ENCODE results near the gene NFKBIA. TPM values are rescaled to one million over a fixed set of nuclear protein-coding genes. Genes with fewer than 3 reads are reported as not detected.

Gene NFKBIA
- total RNA-seq, 1 donor from 2014 or later: 41.0 TPM

- Mint-ChIP-seq H3K9me3 (ENCODE audit: low read depth) (no peaks in the 10 kb centered on the region), H3K27me3 (ENCODE audit: low read depth) (no peaks in the 10 kb centered on the region), H3K4me3 (ENCODE audit: unreplicated experiment) (no peak overlapping the region), H3K4me1 (ENCODE audit: low read depth) (peaks cover 17% of the 10 kb centered on the region), H3K27ac (ENCODE audit: unreplicated experiment) (no peak overlapping the region), H3K36me3 (ENCODE audit: low read depth) (peaks cover 3% of the 10 kb centered on the region)
- no peak for TF ChIP-seq CTCF (IDR thresholded peaks at IDR 0.05)
- DNase-seq (ENCODE audit: low spot score): no peak
These were observed 9.3 kb downstream of the NFKBIA start for GRCh38 chr14:35395283-35395682.

DNA sequence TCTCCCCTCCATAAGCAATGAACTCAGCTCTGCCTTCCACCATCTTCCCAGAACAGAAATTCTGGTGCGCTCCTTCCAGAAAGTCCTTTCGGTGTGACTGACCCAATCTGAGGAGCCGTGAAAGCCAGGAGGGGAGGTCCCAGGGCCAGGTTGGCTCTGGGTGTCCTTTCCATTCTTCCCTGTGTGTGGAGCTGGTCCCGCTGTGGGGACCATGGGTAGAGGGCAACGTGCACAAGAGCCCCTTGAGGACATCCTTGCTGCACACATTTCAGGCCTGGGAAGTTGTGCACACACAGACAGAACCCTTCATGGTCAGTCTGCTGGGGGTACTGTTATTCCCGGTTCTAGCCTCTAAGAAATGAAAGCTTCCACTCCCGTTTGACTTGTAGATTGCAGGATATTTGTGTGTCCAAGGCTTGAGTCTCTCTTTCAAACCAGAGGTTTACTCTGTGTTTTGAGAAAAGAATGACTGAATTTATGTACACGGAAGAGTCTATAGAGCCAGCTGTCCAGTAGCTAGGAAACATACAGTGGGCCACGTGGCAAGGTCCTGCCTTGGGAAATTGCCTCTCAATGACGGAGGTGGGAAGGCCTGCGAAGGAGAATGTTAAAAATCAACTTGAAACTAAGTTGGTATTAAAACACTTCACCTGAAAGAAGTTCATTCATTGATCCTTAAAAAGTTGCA, 10.1 kb downstream of the NFKBIA start:
- H3K9me3 Mint-ChIP-seq (ENCODE audit: low read depth): no peaks in the 10 kb centered on the region
- TF ChIP-seq CTCF (IDR thresholded peaks at IDR 0.05): no peak
- peaks cover 17% of the 10 kb centered on the region for H3K4me1 Mint-ChIP-seq (ENCODE audit: low read depth)
- H3K4me3 Mint-ChIP-seq (ENCODE audit: unreplicated experiment): no peak overlapping the region
- no peak for DNase-seq (ENCODE audit: low spot score)
- peaks cover 3% of the 10 kb centered on the region for H3K36me3 Mint-ChIP-seq (ENCODE audit: low read depth)
- no peaks in the 10 kb centered on the region for H3K27me3 Mint-ChIP-seq (ENCODE audit: low read depth)
- H3K27ac Mint-ChIP-seq (ENCODE audit: unreplicated experiment): no peak overlapping the region

DNA sequence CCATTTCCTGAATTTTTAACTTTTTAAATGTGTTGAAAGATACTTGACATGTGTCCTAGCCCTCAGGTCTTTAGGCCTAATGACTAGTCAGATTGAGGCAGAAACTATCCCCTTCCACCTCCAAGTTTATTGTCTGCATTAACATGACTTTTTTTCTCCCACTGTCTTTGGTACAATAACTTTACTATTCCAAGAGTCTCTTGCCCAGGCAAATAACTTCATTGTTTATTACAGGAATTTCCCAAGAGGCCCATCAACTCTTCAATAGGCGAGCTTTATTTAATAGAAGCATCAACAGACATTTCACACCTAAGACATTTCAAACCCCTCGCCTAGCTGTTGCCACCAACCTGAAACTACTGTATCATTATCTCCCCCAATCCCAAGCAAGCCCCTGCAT, 10.7 kb downstream of the NFKBIA start:
- no peaks in the 10 kb centered on the region for H3K36me3 Mint-ChIP-seq (ENCODE audit: low read depth)
- no peak overlapping the region for H3K4me3 Mint-ChIP-seq (ENCODE audit: unreplicated experiment)
- no peak overlapping the region for H3K27ac Mint-ChIP-seq (ENCODE audit: unreplicated experiment)
- no peaks in the 10 kb centered on the region for H3K27me3 Mint-ChIP-seq (ENCODE audit: low read depth)
- H3K9me3 Mint-ChIP-seq (ENCODE audit: low read depth): no peaks in the 10 kb centered on the region
- TF ChIP-seq CTCF (IDR thresholded peaks at IDR 0.05): no peak
- DNase-seq (ENCODE audit: low spot score): no peak
- peaks cover 10% of the 10 kb centered on the region for H3K4me1 Mint-ChIP-seq (ENCODE audit: low read depth)

DNA sequence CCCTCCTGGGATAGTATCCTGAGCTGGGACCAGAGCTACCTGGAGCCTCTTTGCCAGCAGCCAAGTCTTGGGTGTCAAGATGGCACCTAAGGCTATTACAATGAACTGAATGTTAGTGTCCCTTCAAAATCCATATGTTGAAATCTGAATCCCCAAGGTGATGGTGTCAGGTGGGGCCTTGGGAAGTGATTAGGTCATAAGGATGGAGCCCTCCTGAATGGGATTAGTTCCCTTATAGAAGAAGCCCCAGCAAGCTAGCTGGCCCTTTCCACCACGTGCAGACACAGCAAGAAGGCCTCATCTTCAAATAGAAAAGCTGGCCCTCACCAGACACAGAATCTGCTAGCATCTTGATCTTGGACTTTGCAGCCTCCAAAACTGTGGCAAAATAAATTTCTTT, 12.4 kb downstream of the NFKBIA start:
- DNase-seq (ENCODE audit: low spot score): no peak
- H3K4me1 Mint-ChIP-seq (ENCODE audit: low read depth): peaks cover 11% of the 10 kb centered on the region
- TF ChIP-seq CTCF (IDR thresholded peaks at IDR 0.05): no peak
- H3K27ac Mint-ChIP-seq (ENCODE audit: unreplicated experiment): no peak overlapping the region
- no peaks in the 10 kb centered on the region for H3K27me3 Mint-ChIP-seq (ENCODE audit: low read depth)
- no peaks in the 10 kb centered on the region for H3K36me3 Mint-ChIP-seq (ENCODE audit: low read depth)
- H3K4me3 Mint-ChIP-seq (ENCODE audit: unreplicated experiment): no peak overlapping the region
- H3K9me3 Mint-ChIP-seq (ENCODE audit: low read depth): no peaks in the 10 kb centered on the region

GRCh38 chr14:35391388-35391710, 13.2 kb downstream of the NFKBIA start:
- TF ChIP-seq CTCF (IDR thresholded peaks at IDR 0.05): no peak
- Mint-ChIP-seq H3K4me3 (ENCODE audit: unreplicated experiment) (no peak overlapping the region), H3K4me1 (ENCODE audit: low read depth) (peaks cover 18% of the 10 kb centered on the region), H3K9me3 (ENCODE audit: low read depth) (no peaks in the 10 kb centered on the region), H3K27ac (ENCODE audit: unreplicated experiment) (no peak overlapping the region), H3K27me3 (ENCODE audit: low read depth) (no peaks in the 10 kb centered on the region), H3K36me3 (ENCODE audit: low read depth) (no peaks in the 10 kb centered on the region)
- DNase-seq (ENCODE audit: low spot score): no peak
